ENCODE data around the gene SLC15A4.
"Not testable (repeated sequence)": the region's sequence is repeated elsewhere in the genome, so short reads cannot be mapped to it uniquely, and the experiment has no call there.

SLC15A4 gene

GRCh38 chr12:128814411-128815261 lies 9.1 kb downstream of the SLC15A4 start:
- DNase-seq (ENCODE audit: low read depth) = no peak

GRCh38 chr12:128813883-128814282 lies 9.9 kb downstream of the SLC15A4 start:
- DNase-seq (ENCODE audit: low read depth) = no peak

DNA sequence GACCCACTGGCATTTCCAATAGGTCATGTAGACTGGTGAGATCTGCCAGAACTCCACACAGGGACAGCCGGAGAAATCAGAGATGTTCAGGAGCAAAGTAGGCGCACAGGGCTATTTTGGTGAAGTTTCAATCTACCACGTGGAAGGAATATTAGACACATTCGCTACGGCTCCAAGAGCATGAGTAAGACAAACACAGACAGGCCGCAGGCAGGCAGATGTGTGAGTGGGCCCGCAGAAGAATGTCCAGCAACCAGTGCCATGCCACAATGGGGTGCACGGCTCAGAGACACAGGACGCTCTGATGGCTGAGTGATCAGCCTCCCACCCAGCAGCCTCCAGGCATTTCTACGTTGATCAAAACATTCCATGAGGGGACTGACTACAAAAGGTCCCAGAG lies 10.4 kb downstream of the SLC15A4 start:
- DNase-seq (ENCODE audit: low read depth) = no peak

DNA sequence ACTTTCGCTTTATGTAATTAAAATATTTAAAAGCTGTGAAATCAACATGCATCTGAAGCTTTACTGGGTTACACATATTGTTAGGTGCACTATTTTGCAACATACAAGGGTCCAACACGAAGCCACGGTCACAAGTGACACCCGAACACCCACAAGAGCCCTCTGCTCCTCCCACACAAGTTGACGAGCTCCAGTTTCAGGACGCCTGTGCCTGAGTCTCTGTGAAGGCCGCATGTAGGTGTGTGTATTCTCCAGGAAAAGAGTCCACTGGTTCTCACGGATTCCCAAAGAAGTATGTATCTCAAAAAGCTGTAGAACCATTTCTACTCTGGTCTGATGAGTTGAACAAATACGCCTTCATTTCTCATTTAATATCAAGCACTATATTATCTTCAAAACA lies 12.0 kb downstream of the SLC15A4 start:
- DNase-seq (ENCODE audit: low read depth) = no peak

GRCh38 chr12:128810182-128811127 lies 13.3 kb downstream of the SLC15A4 start:
- DNase-seq (ENCODE audit: low read depth) = no peak

- no peak for DNase-seq (ENCODE audit: low read depth)
Observed at GRCh38 chr12:128808651-128809050, 15.1 kb downstream of the SLC15A4 start.

DNA sequence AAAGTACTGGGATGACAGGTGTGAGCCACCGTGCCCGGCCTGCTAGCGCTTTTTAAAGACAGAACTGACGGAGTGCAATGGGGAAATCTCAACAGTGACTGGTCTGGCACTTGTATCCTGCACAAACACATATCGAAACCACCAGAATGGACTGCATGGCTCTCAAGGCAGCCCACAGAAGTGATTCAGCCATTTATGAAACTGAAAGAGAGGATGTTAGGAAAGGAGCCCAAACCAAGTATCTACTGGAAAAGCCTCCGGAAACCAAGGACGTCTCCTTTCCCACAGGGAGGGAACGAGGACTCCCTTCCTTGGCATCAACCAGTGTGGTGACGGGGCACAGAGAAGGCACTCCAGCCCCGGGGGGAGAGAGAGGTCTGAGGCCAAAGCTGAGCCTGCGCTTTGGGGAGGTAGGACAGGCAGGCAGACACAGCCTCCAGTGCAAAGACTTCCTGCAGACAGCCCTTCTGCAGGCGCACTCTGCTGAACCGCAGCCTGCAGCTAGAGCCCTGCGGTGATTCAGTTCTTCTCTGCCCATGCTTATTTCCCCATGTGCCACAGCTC lies 16.5 kb downstream of the SLC15A4 start:
- no peak for DNase-seq (ENCODE audit: low read depth)

DNA sequence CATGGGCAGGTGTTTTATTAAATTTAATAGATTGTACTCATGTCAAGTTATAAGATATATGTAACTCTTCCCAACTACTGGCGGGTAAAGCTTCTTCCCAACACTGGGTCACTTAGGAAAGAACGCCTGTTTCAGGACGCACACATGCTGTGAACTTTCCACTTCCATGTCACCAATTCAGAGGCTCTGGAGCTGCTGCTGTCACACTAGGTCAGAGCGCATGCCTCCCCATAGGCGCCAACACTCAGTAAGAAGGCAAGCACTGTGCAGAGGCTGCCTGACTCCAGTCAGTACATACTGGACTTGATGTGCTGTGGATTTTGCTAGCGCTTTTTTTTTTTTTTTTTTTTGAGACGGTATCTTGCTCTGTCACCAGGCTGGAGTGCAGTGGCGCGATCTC lies 17.2 kb downstream of the SLC15A4 start:
- DNase-seq (ENCODE audit: low read depth) = no peak

DNA sequence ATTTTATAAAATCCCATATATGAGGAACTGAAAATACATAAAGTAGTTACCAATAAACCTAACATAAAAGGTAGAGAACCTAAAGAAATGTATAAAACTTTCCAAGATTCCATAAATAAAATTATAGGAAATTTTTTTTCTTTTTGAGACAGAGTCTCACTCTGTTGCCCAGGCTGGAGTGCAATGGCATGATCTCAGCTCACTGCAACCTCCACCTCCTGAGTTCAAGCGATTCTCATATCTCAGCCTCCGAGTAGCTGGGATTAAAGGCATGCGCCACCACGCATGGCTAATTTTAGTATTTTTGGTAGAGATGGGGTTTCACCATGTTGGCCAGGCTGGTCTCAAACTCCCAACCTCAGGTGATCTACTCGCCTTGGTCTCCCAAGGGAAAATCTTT lies 18.4 kb downstream of the SLC15A4 start:
- DNase-seq (ENCODE audit: low read depth) = not testable (repeated sequence)

DNA sequence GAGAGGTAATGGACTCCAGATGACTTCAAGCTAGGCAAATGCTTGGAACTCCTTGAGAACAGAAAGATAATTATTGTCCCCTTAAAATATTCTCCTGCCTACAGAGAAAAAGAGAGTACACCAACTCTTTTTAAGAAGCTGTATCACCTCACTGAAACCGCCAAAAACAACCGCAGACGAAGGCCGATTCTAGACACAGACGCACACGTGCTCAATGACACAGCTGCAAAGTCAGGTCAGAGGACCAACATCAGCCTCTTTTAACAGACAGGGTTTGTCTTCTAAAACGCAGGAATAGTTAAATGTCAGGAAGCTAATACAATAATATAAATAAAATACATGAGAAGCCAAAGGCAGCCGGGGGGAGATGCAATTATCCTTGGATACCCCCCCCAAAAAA lies 19.0 kb downstream of the SLC15A4 start:
- DNase-seq (ENCODE audit: low read depth) = no peak

DNA sequence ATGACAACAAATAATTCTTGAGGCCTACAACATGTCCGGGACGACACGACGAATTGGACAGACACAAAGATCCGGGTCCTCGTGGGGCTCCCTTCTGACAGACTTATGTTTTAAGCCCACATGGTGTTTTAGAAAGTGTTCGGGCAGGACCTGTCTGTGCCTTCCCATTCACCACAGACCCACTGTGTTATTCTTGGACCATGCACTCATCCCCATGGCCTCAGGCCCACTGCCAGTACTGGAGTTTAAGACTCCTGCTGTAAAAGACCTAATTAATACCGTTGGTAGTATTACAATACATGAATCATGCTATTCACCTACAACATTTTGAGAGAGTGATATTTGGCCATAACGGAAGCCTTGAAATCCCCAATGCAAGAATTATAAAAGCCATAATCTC lies 20.0 kb downstream of the SLC15A4 start:
- no peak for DNase-seq (ENCODE audit: low read depth)

DNA sequence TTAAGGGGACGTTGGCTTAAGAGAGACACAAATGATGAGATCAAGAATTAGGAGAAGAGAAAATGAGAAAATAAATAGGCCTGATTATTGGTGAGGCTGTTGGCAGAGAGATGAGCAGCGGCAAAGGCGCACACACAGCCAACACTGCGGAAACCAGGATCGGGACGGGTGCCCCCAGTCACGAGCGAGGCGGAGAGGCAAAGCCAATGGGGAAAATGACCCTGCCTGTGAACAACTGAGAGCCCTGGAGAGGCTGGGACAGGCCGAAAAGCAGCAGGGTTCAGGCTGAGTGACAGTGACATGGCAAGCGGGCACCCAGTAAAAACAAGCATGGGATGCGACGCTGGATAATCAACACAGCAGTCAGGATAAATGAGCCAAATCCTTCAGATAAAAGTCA lies 21.0 kb downstream of the SLC15A4 start:
- no peak for DNase-seq (ENCODE audit: low read depth)

DNA sequence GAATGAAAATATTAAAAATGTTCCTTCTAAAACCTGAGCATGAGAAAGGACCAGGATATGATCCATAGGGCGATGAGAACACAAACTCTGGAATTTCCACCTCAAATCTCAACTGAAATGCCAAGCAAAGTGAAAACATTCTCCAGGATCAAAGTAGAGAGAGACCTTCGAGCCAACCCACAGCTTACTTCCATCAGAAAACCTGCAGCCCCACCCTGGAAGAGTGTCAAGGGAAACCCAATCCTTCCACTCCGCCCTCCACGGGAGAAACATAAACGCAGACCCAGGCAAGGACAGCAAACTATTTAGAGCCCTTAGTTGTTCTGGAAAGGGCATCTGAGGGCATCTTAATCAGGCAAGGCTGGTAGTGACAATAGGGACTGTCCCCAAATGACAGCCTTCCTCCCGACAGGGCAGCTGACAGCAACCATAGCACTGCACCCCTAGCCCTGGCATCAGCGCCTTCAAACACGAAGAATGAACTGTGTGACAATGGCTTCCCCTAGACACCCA lies 21.8 kb downstream of the SLC15A4 start:
- no peak for DNase-seq (ENCODE audit: low read depth)

GRCh38 chr12:128800606-128801005 lies 23.2 kb downstream of the SLC15A4 start:
- DNase-seq (ENCODE audit: low read depth) = no peak

GRCh38 chr12:128798571-128799341 lies 25.0 kb downstream of the SLC15A4 start:
- no peak for DNase-seq (ENCODE audit: low read depth)

DNA sequence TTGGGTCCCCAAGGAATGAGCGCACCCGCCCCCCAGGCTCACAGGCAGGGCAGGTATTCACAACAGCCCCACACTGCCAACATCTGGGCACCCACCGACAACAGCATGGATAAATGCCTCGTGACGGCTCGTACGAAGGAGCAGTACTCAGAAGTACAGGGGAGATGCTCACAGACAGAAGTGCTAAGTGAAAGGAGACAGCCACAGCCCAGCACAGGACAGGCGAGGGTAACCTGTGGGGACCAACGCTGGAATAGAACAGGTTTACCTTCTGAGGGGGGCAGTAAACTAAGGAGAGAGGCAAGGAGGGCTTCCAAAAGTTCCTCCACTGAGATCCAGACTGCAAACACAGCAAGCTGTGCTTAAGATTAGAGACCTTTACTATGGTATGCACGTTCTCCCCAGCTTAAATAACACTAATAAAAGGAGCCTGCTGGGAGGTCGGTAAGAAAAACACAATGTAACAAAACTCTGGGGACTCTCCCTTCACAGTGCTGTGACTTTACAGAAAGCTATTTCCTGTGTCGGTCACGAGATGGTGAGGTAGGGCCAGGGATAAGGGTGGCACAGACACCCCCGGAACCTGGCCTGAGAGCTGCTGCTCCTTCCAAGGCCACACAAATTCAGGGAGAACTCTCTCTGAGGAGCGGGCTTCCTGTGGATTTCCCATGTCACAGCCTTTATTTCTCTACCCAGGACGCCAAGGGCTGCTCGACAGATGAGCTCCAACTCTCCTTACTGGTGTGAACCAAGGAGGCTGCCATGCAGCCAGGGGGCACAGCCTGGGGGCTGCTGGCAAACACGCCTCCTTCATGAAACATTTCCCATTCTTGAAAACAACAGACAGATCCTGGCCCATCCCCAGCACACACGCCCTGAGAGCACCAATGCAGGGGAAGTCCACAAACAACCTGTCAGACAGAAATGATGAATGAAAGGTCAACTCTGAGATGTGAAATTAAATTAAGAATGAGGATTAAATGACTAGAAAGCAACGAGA lies 26.3 kb downstream of the SLC15A4 start:
- DNase-seq (ENCODE audit: low read depth) = no peak

GRCh38 chr12:128796439-128797118 lies 27.2 kb downstream of the SLC15A4 start:
- no peak for DNase-seq (ENCODE audit: low read depth)

DNA sequence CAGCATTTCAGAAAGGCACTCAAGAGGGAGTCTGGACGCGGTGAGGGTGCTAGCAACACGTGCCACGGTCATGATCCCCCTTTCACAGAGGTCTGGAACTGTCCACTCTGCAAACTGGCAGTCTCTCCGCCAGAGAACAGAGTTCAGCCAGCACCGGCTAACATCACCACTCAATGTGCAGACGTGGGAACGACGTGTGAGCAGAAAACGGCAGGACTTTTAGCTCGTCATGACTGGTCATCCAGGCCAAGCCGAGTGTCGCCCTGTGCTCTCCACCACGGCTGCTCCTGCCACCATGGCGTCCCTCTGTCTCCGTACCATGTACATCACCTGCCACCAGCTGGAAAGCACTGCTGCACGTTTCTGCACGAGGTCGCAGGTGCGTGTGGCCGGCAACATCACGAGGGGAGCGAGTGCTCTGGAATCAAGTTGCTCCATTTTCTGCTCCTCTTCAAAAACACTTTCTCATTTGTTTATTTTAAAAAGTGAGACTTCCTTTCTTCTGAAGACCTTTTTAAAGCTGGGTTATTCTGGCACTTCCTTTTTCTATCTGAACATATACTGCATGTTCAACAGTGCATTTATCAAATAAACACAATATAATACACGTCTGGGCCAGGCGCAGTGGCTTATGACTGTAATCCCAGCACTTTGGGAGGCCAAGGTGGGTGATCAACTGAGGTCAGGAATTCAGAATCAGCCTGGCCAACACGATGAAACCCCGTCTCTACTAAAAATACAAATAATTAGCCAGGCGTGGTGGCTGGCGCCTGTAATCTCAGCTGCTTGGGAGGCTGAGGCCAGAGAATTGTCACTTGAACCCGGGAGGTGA lies 28.0 kb downstream of the SLC15A4 start:
- DNase-seq (ENCODE audit: low read depth) = no peak

All from CMK (cell line).